C4-2B (cell line): ENCODE data around the gene TRAP1.

Experiments
- H3K27ac ChIP-seq: fragments of 450-650 bp; 2 replicates; pipeline ENCODE4 v1.5.1; 2017
- ZFX ChIP-seq: fragments of 450-650 bp; IDR thresholded peaks from 2 replicates; pipeline ENCODE4 v1.6.1; 2017
- TF ChIP-seq, protein P1 (sequence below): fragments of 450-650 bp; conservative IDR thresholded peaks from 2 replicates; pipeline ENCODE4 v1.5.1; 2017; ENCODE audit warnings: mild to moderate bottlenecking

TRAP1 gene

DNA sequence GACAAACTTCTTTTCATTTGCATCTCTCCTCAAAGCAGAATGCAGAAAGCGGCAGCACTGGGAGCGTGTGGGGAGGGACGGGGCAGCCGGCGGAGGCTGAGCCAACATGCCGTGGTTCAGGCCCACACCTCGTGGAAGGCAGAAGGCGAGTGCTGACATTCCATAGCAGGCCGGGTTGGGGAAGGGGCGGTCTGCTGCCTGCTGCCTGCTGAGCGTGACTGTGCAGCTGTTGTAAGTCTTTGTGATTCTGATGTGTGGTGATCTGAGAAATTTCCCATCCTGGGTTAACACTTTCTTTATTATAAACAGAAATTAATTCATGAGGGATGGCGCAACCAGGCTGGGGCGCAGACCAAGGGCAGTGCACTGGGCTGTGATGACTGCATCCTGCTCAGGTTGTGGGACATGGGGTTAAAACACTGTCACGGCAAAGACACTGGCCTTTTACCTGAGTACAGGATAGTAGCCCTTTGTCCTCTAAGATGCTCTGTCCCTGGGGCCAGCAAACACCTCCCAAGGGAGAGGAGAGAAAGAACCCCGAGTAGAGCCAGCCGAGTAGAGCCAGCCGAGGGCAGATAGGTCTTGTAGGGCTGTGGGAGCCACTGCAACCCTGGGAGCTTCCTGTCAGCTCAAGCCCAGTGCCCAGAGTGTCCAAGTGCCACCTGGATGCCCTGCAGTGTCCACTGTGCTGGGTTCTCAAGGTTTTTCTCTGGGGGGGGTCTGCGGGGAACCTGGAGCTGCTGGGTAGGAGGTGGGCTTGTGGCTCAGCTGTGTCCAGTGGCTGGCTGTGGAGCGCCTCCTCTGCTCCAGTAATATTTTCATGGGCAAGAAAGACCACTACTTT, 71.6 kb downstream of the TRAP1 start:
- peak overlapping the region; percentile 96 for H3K27ac ChIP-seq
- no peak for TF ChIP-seq ZFX
- TF ChIP-seq, protein P1, sequence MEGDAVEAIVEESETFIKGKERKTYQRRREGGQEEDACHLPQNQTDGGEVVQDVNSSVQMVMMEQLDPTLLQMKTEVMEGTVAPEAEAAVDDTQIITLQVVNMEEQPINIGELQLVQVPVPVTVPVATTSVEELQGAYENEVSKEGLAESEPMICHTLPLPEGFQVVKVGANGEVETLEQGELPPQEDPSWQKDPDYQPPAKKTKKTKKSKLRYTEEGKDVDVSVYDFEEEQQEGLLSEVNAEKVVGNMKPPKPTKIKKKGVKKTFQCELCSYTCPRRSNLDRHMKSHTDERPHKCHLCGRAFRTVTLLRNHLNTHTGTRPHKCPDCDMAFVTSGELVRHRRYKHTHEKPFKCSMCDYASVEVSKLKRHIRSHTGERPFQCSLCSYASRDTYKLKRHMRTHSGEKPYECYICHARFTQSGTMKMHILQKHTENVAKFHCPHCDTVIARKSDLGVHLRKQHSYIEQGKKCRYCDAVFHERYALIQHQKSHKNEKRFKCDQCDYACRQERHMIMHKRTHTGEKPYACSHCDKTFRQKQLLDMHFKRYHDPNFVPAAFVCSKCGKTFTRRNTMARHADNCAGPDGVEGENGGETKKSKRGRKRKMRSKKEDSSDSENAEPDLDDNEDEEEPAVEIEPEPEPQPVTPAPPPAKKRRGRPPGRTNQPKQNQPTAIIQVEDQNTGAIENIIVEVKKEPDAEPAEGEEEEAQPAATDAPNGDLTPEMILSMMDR, result no peak

DNA sequence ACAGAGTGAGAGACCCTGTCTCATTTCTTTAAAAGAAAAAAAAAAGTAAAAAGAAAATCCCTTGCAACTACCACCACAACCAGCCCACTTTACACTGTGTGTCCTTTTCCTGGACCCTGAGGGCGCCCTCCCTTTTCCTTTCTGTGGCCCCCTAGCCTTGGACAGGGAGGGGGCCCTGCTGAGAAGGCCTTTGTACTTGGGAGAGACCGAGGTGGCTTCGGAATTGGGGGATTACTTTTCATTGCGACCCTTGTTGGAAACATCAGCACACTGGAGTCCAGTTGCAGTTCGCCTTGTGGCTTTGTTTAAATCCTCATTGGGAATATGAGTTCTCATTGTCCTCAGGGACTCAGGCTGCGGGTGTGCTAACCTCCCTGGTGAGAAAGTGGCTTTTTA, 72.2 kb downstream of the TRAP1 start:
- peak overlapping the region; percentile 96 for H3K27ac ChIP-seq
- no peak for TF ChIP-seq ZFX
- TF ChIP-seq, protein P1, result no peak

DNA sequence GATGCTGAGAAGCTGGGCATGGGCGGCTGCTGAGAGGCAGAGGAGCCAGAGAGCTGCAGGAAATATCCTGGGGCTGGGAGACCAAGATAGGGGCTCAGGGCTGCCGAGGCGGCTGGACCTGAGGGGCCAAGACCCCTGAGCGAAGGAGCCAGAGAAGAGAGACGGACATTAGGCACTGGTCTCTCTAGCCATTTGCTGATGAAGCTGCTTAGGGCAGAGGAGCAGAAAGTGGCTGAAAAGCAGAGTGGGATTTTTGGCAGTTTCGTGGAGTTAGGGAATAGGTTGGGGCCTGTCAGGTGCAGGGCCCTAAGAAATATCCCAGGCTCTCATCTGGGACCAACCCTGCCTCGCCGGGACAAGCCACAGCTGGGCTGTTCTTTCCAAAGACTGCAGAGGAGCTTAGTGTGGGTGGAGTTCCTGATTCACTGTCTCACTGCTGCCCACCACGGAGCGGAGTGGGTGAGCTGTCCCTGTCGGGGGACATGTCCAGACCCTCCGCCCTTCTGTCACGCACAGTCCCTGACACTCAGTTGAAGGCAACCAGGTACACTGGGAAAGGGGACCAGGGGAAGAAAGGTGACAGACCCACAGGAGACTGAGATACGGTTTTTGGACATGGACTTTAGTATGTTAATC, 74.1 kb downstream of the TRAP1 start:
- TF ChIP-seq, protein P1, result no peak
- TF ChIP-seq ZFX, result no peak
- peak overlapping the region; percentile 96 for H3K27ac ChIP-seq

DNA sequence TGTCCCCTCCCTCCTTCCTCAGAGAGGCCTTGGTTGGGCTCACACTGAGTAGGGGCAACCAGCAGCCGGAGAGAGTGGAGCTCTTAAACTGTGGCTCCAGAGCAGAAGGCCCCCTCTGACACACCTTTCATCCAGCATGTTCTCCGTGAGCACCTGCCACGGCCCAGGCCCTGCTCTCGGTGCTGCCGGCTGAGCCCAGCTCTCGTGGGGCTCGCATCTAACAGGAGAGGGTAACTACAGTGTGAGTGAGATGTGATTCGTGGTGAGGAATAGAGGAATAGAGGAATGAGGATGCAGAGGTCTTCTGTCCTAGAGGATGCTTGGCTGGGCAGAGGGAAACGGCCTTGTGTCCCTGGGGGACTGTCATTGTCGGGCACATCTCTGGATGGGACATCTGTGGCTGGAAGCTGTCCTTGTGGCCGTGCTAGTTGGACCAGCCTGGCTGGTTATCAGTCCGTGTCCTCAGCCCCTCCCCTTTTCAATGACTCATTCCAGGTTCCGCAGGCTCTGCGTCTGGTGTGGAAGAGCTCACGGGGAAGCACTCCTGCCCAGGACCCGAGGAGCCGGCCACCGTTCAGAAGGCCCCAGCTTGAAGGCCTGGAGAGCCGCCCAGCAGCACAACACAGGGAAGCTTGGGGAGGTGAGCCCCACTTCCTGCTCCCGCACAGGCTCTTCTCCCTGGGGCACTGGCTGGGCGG, 74.8 kb downstream of the TRAP1 start:
- no peak for TF ChIP-seq ZFX
- TF ChIP-seq, protein P1, result no peak
- peak overlapping the region; percentile 96 for H3K27ac ChIP-seq

DNA sequence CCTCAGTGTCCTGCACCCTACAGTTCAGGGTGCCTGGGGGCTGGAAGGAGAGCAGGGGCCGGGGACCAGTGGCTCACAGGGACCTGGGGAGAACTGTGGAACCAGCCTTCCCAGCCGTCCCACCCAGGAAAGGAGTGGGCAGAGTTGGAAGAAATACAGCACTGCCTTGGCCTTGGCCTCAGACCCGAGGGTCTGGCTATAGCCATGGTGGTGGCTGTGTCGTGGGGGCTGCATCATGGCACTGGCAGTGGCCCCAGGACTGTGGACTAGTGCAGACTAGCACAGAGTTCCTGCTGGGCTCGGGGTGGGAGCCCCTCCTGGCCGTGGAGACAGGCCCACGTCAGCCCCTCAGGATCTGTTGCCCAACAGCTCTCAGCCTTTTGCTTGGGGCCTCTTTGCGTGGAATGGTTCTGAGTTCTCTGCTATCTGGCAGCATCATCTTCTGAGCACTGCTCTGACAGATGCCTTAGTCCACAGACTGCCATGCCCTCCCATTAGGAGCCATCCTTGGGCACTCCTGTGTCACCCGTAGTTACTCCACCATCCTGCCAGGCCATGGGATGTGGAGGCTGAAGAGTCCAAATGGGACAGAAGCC, 75.4 kb downstream of the TRAP1 start:
- peak overlapping the region; percentile 96 for H3K27ac ChIP-seq
- TF ChIP-seq ZFX, result no peak
- TF ChIP-seq, protein P1, result no peak

DNA sequence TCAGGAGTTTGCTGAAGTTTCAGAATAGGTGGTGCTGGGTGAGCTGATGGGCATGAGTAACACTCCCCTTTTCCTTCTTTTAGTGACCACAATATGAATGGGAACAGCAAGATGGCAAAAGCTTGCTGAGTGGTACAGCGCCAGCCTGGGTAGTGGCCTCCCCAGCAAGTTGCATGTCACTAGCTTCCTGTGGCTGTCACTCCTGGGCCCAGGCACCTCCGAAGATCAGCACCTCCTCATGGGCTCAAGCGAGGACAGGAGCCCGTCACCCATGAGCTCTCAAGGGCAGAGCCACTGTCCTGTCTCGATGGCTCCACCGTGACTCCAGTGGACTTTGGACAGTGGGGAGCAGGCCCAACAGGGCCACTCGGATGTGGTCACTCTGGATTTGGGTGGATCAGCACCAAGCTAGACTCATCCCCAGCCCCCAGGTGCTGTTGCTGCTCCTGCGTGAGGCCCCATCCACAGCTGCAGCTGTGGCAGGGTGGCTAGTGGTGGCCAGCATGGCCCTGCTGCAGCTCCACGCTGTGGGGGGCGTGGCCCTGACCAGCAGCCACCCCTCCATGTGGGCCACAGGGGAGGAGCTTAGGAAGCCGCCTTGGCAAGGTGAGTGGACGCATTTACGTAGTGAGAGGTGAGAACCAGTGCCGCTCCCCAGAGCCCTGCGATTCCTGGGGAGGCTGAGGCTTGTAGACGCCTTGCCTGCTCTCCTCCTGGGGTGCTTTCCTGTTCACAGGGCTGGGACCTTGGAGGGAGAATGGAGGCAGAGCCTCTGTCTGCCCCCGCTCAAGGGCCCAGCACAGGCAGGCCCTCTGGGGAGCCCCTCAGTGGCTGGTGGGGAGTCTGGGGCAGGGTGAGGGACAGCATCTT, 76.5 kb downstream of the TRAP1 start:
- no peak for TF ChIP-seq ZFX
- TF ChIP-seq, protein P1, result no peak

More for the DNA sequence above, 76.5 kb downstream of the TRAP1 start:
- H3K27ac ChIP-seq, result peak overlapping the region; percentile 96; the same call in 1 of the 2 replicates
